ENCODE measurements around the gene LRFN3.

GRCh38 chr19:35944556-35944955, 8.4 kb downstream of the LRFN3 start:
- TF ChIP-seq ZFP30 (CRISPR knock-in tag; IDR thresholded peaks at IDR 0.05), result no peak
- TF ChIP-seq, protein P1, sequence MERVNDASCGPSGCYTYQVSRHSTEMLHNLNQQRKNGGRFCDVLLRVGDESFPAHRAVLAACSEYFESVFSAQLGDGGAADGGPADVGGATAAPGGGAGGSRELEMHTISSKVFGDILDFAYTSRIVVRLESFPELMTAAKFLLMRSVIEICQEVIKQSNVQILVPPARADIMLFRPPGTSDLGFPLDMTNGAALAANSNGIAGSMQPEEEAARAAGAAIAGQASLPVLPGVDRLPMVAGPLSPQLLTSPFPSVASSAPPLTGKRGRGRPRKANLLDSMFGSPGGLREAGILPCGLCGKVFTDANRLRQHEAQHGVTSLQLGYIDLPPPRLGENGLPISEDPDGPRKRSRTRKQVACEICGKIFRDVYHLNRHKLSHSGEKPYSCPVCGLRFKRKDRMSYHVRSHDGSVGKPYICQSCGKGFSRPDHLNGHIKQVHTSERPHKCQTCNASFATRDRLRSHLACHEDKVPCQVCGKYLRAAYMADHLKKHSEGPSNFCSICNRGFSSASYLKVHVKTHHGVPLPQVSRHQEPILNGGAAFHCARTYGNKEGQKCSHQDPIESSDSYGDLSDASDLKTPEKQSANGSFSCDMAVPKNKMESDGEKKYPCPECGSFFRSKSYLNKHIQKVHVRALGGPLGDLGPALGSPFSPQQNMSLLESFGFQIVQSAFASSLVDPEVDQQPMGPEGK (CRISPR knock-in tag; IDR thresholded peaks at IDR 0.05; ENCODE audit: borderline replicate concordance), result no peak
- no peak for TF ChIP-seq ZNF70 (CRISPR knock-in tag; IDR thresholded peaks at IDR 0.05)
- TF ChIP-seq, protein P2, sequence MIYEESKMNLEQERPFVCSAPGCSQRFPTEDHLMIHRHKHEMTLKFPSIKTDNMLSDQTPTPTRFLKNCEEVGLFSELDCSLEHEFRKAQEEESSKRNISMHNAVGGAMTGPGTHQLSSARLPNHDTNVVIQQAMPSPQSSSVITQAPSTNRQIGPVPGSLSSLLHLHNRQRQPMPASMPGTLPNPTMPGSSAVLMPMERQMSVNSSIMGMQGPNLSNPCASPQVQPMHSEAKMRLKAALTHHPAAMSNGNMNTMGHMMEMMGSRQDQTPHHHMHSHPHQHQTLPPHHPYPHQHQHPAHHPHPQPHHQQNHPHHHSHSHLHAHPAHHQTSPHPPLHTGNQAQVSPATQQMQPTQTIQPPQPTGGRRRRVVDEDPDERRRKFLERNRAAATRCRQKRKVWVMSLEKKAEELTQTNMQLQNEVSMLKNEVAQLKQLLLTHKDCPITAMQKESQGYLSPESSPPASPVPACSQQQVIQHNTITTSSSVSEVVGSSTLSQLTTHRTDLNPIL (CRISPR knock-in tag; IDR thresholded peaks at IDR 0.05; ENCODE audit: low read depth), result no peak
- no peak for TF ChIP-seq RARB (CRISPR knock-in tag; IDR thresholded peaks at IDR 0.05)
- TF ChIP-seq OSR1 (CRISPR knock-in tag; IDR thresholded peaks at IDR 0.05), result no peak
- TF ChIP-seq, protein P3, sequence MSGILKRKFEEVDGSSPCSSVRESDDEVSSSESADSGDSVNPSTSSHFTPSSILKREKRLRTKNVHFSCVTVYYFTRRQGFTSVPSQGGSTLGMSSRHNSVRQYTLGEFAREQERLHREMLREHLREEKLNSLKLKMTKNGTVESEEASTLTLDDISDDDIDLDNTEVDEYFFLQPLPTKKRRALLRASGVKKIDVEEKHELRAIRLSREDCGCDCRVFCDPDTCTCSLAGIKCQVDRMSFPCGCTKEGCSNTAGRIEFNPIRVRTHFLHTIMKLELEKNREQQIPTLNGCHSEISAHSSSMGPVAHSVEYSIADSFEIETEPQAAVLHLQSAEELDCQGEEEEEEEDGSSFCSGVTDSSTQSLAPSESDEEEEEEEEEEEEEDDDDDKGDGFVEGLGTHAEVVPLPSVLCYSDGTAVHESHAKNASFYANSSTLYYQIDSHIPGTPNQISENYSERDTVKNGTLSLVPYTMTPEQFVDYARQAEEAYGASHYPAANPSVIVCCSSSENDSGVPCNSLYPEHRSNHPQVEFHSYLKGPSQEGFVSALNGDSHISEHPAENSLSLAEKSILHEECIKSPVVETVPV (CRISPR knock-in tag; IDR thresholded peaks at IDR 0.05), result no peak
- TF ChIP-seq ZNF8 (CRISPR knock-in tag; IDR thresholded peaks at IDR 0.05), result no peak
- TF ChIP-seq ESRRG (CRISPR knock-in tag; IDR thresholded peaks at IDR 0.05), result no peak
- TF ChIP-seq, protein P4, sequence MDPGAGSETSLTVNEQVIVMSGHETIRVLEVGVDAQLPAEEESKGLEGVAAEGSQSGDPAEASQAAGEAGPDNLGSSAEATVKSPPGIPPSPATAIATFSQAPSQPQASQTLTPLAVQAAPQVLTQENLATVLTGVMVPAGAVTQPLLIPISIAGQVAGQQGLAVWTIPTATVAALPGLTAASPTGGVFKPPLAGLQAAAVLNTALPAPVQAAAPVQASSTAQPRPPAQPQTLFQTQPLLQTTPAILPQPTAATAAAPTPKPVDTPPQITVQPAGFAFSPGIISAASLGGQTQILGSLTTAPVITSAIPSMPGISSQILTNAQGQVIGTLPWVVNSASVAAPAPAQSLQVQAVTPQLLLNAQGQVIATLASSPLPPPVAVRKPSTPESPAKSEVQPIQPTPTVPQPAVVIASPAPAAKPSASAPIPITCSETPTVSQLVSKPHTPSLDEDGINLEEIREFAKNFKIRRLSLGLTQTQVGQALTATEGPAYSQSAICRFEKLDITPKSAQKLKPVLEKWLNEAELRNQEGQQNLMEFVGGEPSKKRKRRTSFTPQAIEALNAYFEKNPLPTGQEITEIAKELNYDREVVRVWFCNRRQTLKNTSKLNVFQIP (CRISPR knock-in tag; IDR thresholded peaks at IDR 0.05; ENCODE audit: borderline replicate concordance, low read depth), result no peak
- no peak for TF ChIP-seq TOX (CRISPR knock-in tag; IDR thresholded peaks at IDR 0.05; ENCODE audit: borderline replicate concordance)

All from SK-N-SH treated with all-trans-retinoic acid at 6 μM for 48 hours (cell line).